KG1 (cell line): ENCODE measurements around the gene MYBPC1.

Experiments
- DNase-seq: peaks from one replicate; lab custom pipeline; 2025; lab: John Stamatoyannopoulos, UW

Gene MYBPC1

GRCh38 chr12:101599311-101599710, 4.5 kb downstream of the MYBPC1 start:
- no peak for DNase-seq

- no peak for DNase-seq
Observed at GRCh38 chr12:101599771-101600484, 5.2 kb downstream of the MYBPC1 start.

- no peak for DNase-seq
Observed at GRCh38 chr12:101604132-101604531, 9.4 kb downstream of the MYBPC1 start.

- no peak for DNase-seq
Observed at GRCh38 chr12:101607894-101608293, 13.1 kb downstream of the MYBPC1 start.

GRCh38 chr12:101608301-101609133, 13.7 kb downstream of the MYBPC1 start:
- DNase-seq, result no peak

GRCh38 chr12:101609198-101609597, 14.4 kb downstream of the MYBPC1 start:
- DNase-seq, result no peak

- DNase-seq, result no peak
Observed at GRCh38 chr12:101612160-101612916, 17.6 kb downstream of the MYBPC1 start.

GRCh38 chr12:101616027-101616494, 21.3 kb downstream of the MYBPC1 start:
- DNase-seq, result peak; percentile 54

GRCh38 chr12:101619026-101619786, 24.4 kb downstream of the MYBPC1 start:
- no peak for DNase-seq

- no peak for DNase-seq
Observed at GRCh38 chr12:101619858-101620761, 25.3 kb downstream of the MYBPC1 start.

- DNase-seq, result no peak
Observed at GRCh38 chr12:101620762-101621133, 26.0 kb downstream of the MYBPC1 start.

GRCh38 chr12:101628676-101629075, 33.9 kb downstream of the MYBPC1 start:
- no peak for DNase-seq

GRCh38 chr12:101634724-101635123, 40.0 kb downstream of the MYBPC1 start:
- peak; percentile 48 for DNase-seq

- DNase-seq, result no peak
Observed at GRCh38 chr12:101637936-101638335, 43.2 kb downstream of the MYBPC1 start.

- DNase-seq, result no peak
Observed at GRCh38 chr12:101642115-101643067, 47.6 kb downstream of the MYBPC1 start.

GRCh38 chr12:101647711-101648110, 52.9 kb downstream of the MYBPC1 start:
- no peak for DNase-seq

- DNase-seq, result no peak
Observed at GRCh38 chr12:101648195-101648594, 53.4 kb downstream of the MYBPC1 start.

- no peak for DNase-seq
Observed at GRCh38 chr12:101650346-101651117, 55.8 kb downstream of the MYBPC1 start.

- no peak for DNase-seq
Observed at GRCh38 chr12:101653030-101653429, 58.3 kb downstream of the MYBPC1 start.
